GM12878 (cell line): ENCODE data around the gene SLIT2. TPM values are rescaled to one million over a fixed set of nuclear protein-coding genes. Genes with fewer than 3 reads are reported as not detected.

Source experiments
- ATAC-seq: fragments of 200-7000 bp; cut with Tn5 transposase; 3 replicates; pipeline ENCODE4 v1.9.1; 2020; ENCODE audit warnings: mild to moderate bottlenecking, moderate library complexity
- BruUV-seq: library from RNA; stranded (reverse); fragments of 400-500 nt; replicated peaks from 2 replicates; lab custom pipeline; 2021; lab: Mats Ljungman, UMichigan
- CTCF ChIA-PET: fragments of 300-600 bp; sonication (Branson Sonifier 250); formaldehyde crosslinking; extraction: SDS; loops from one replicate; lab custom pipeline; 2021; ENCODE audit warnings: inconsistent platforms; lab: Yijun Ruan, JAX
- POLR2A ChIA-PET: fragments of 350-600 bp; formaldehyde crosslinking; extraction: SDS; loops from one replicate; lab custom pipeline; 2021; ENCODE audit warnings: inconsistent platforms; lab: Charles Lee
- RAD21 ChIA-PET: fragments of 300-600 bp; sonication (Branson Sonifier 250); formaldehyde crosslinking; loops from one replicate; lab custom pipeline; 2023; ENCODE audit warnings: antibody characterized with exemption; ENCODE audit not compliant: unreplicated experiment; lab: Charles Lee
- SMC1A ChIA-PET: fragments of 300-600 bp; sonication (Branson Sonifier 250); formaldehyde crosslinking; loops from one replicate; lab custom pipeline; 2023; ENCODE audit not compliant: unreplicated experiment, uncharacterized antibody; lab: Charles Lee
- DNase-seq: peaks from one replicate; pipeline ENCODE4 v3.0.0-alpha.2; 2011; ENCODE audit warnings: low read depth, low spot score
- FAIRE-seq: peaks from 3 replicates; lab custom pipeline; 2011; peaks lifted over from hg19 to GRCh38; lab: Jason Lieb, UNC
- H2AFZ ChIP-seq: 2 replicates; pipeline ENCODE4 v1.6.0; 2011; ENCODE audit warnings: low read depth, low read length, control low read depth; ENCODE audit not compliant: control insufficient read depth
- H3K27ac ChIP-seq: 2 replicates; pipeline ENCODE4 v1.5.1; 2011; ENCODE audit warnings: control low read depth; ENCODE audit not compliant: control insufficient read depth, insufficient read depth
- H3K27me3 ChIP-seq, 2 experiments: replicated peaks in 1 of 2; 2 replicates each; pipeline versions ENCODE4 v1.6.0 to v1.6.1; 2011; ENCODE audit warnings: low read length in 1 of 2; ENCODE audit not compliant: control insufficient read depth in 2 of 2, insufficient read depth in 2 of 2
- H3K36me3 ChIP-seq, 2 experiments: 2 replicates each; pipeline ENCODE4 v1.5.1; 2011; ENCODE audit warnings: low read length in 1 of 2; ENCODE audit not compliant: control insufficient read depth in 2 of 2, insufficient read depth in 2 of 2
- H3K4me1 ChIP-seq: 2 replicates; pipeline ENCODE4 v1.6.1; 2011; ENCODE audit warnings: mild to moderate bottlenecking, low read length, moderate library complexity, mixed read lengths; ENCODE audit not compliant: control insufficient read depth, insufficient read depth
- H3K4me2 ChIP-seq: 2 replicates; pipeline ENCODE4 v1.6.0; 2011; ENCODE audit warnings: control low read depth; ENCODE audit not compliant: control insufficient read depth, insufficient read depth
- H3K4me3 ChIP-seq: fragments of 200-600 bp; sonication (generic); 2 replicates; pipeline ENCODE4 v1.5.1; 2016
- H3K79me2 ChIP-seq: 2 replicates; pipeline ENCODE4 v1.6.0; 2011; ENCODE audit warnings: low read length; ENCODE audit not compliant: control insufficient read depth, insufficient read depth
- H3K9ac ChIP-seq: 2 replicates; pipeline ENCODE4 v1.8.0; 2011; ENCODE audit warnings: low read length, control low read depth, mixed read lengths; ENCODE audit not compliant: control insufficient read depth, insufficient read depth
- H3K9me3 ChIP-seq: replicated peaks from 3 replicates; pipeline ENCODE4 v1.5.1; 2011; ENCODE audit warnings: mild to moderate bottlenecking, low read length; ENCODE audit not compliant: control insufficient read depth, insufficient read depth
- H4K20me1 ChIP-seq: 2 replicates; pipeline ENCODE4 v1.6.0; 2011; ENCODE audit not compliant: control insufficient read depth, insufficient read depth
- CHD4 ChIP-seq: fragments of 200-600 bp; sonication (generic); IDR thresholded peaks from 2 replicates; pipeline ENCODE4 v1.6.1; 2016; ENCODE audit warnings: mild to moderate bottlenecking
- NFYA ChIP-seq: IDR thresholded peaks from 2 replicates; pipeline ENCODE4 v1.6.1; 2011; ENCODE audit warnings: low read depth, mild to moderate bottlenecking, low read length, improper control_type of control experiment, borderline replicate concordance
- WGBS: methylation state at CpG from one replicate; pipeline ENCODE4 v1.1.6; 2016; ENCODE audit warnings: low lambda C conversion rate; ENCODE audit not compliant: insufficient replicate concordance, insufficient coverage; ENCODE audit errors: missing lambda C conversion rate; 5-methylcytosine and 5-hydroxymethylcytosine counted together
- in situ Hi-C: fragments of 300-500 bp; cut with MboI; formaldehyde crosslinking; loops from 9 replicates; pipeline ENCODE4 v1.14.3; 2018; ENCODE audit warnings: mixed read lengths
- intact Hi-C: fragments of 100-400 bp; cut with micrococcal nuclease; formaldehyde crosslinking; loops from one replicate; pipeline ENCODE4 v1.14.2; 2022; ENCODE audit not compliant: unreplicated experiment
- polyA plus RNA-seq, 11 experiments: library from polyadenylated mRNA; depleted of rRNA in 4 of 11; unstranded in 6 of 11; stranded (reverse) in 5 of 11; fragments of >200 nt; fragmentation: Nextera tagmentation in 4 of 11; fragmentation: Illumina TruSeq in 1 of 11; extraction: Ambion mirVana in 4 of 11; extraction: Trizol in 1 of 11; gene quantifications; 1 replicate in 1 of 11; 2 replicates in 10 of 11; pipeline versions ENCODE4 v1.2.1 to v1.2.3, GENCODE V29; 2011 to 2016; ENCODE audit warnings: inconsistent platforms in 2 of 11, missing spikeins in 2 of 11, low read depth in 1 of 11
- total RNA-seq, 4 experiments: library from RNA; depleted of rRNA in 3 of 4; stranded (reverse); fragments of >200 nt in 3 of 4; fragmentation: Illumina TruSeq in 1 of 4; extraction: Trizol in 1 of 4; gene quantifications; 2 replicates each; pipeline versions ENCODE4 v1.2.1 to v1.2.3, GENCODE V29; 2013 to 2021
- TF ChIP-seq, protein P1 (sequence below): IDR thresholded peaks from 2 replicates; pipeline ENCODE4 v1.6.1; 2012; ENCODE audit warnings: improper control_type of control experiment, low read depth, low read length; ENCODE audit not compliant: insufficient replicate concordance
- TF ChIP-seq, protein P2 (sequence below): IDR thresholded peaks from 2 replicates; pipeline ENCODE4 v1.6.1; 2012; ENCODE audit warnings: low read length, inconsistent platforms
- TF ChIP-seq, protein P3 (sequence below): IDR thresholded peaks from 2 replicates; pipeline ENCODE4 v1.6.1; 2011; ENCODE audit warnings: borderline replicate concordance, low read depth, mild to moderate bottlenecking, moderate library complexity, mixed read lengths, low read length; ENCODE audit not compliant: insufficient read depth; ENCODE audit errors: extremely low read length

SLIT2 gene
- total and polyA plus RNA-seq, 10 of the 15 experiments (the other 5 are each of a cell fraction or from before 2014, with no cell fraction given) = 0.01 to 0.05 TPM; not detected in 8

DNA sequence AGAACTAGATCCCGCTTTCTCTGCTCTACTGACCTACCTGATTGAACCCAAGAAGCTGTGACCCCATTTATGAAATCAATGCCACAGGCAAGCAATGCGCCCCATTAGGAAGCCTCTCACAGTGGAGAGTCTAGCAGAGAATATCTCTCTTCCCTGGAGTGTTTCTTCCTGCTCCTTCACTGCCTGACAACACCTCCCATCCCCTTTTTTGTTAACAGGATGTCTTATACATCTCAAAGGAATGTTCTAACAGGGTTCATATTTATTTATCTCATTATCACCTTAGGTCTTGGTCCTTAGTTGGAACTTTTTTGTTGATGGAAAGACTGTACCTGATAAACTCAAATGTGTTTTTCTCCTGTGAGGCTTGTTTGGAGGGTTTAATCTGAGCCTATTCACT, 35.5 kb downstream of the SLIT2 start:
- TF ChIP-seq NFYA (no peak), CHD4 (no peak)
- TF ChIP-seq, protein P1, sequence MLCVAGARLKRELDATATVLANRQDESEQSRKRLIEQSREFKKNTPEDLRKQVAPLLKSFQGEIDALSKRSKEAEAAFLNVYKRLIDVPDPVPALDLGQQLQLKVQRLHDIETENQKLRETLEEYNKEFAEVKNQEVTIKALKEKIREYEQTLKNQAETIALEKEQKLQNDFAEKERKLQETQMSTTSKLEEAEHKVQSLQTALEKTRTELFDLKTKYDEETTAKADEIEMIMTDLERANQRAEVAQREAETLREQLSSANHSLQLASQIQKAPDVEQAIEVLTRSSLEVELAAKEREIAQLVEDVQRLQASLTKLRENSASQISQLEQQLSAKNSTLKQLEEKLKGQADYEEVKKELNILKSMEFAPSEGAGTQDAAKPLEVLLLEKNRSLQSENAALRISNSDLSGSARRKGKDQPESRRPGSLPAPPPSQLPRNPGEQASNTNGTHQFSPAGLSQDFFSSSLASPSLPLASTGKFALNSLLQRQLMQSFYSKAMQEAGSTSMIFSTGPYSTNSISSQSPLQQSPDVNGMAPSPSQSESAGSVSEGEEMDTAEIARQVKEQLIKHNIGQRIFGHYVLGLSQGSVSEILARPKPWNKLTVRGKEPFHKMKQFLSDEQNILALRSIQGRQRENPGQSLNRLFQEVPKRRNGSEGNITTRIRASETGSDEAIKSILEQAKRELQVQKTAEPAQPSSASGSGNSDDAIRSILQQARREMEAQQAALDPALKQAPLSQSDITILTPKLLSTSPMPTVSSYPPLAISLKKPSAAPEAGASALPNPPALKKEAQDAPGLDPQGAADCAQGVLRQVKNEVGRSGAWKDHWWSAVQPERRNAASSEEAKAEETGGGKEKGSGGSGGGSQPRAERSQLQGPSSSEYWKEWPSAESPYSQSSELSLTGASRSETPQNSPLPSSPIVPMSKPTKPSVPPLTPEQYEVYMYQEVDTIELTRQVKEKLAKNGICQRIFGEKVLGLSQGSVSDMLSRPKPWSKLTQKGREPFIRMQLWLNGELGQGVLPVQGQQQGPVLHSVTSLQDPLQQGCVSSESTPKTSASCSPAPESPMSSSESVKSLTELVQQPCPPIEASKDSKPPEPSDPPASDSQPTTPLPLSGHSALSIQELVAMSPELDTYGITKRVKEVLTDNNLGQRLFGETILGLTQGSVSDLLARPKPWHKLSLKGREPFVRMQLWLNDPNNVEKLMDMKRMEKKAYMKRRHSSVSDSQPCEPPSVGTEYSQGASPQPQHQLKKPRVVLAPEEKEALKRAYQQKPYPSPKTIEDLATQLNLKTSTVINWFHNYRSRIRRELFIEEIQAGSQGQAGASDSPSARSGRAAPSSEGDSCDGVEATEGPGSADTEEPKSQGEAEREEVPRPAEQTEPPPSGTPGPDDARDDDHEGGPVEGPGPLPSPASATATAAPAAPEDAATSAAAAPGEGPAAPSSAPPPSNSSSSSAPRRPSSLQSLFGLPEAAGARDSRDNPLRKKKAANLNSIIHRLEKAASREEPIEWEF = no peak
- TF ChIP-seq, protein P2, sequence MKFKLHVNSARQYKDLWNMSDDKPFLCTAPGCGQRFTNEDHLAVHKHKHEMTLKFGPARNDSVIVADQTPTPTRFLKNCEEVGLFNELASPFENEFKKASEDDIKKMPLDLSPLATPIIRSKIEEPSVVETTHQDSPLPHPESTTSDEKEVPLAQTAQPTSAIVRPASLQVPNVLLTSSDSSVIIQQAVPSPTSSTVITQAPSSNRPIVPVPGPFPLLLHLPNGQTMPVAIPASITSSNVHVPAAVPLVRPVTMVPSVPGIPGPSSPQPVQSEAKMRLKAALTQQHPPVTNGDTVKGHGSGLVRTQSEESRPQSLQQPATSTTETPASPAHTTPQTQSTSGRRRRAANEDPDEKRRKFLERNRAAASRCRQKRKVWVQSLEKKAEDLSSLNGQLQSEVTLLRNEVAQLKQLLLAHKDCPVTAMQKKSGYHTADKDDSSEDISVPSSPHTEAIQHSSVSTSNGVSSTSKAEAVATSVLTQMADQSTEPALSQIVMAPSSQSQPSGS = no peak
- TF ChIP-seq, protein P3, sequence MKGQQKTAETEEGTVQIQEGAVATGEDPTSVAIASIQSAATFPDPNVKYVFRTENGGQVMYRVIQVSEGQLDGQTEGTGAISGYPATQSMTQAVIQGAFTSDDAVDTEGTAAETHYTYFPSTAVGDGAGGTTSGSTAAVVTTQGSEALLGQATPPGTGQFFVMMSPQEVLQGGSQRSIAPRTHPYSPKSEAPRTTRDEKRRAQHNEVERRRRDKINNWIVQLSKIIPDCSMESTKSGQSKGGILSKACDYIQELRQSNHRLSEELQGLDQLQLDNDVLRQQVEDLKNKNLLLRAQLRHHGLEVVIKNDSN = no peak
- TF ChIP-seq, all 136 proteins: peak for 0
- in situ Hi-C loops = no loop called here
- FAIRE-seq (no peak), DNase-seq (no peak), ATAC-seq (no peak)
- H3K9ac ChIP-seq = no peak overlapping the region
- 23% methylated on average over 2 of the region's 2 CpGs for WGBS
- no peak overlapping the region for H3K27ac ChIP-seq
- no peaks in the 10 kb centered on the region for H3K79me2 ChIP-seq
- no TSS peak for BruUV-seq
- no peak overlapping the region for H2AFZ ChIP-seq
- H3K36me3 ChIP-seq = no peaks in the 10 kb centered on the region
- SMC1A ChIA-PET = no interaction called here
- no peaks in the 10 kb centered on the region for H4K20me1 ChIP-seq
- no peak overlapping the region for H3K4me3 ChIP-seq
- H3K4me2 ChIP-seq = no peak overlapping the region
- no peaks in the 10 kb centered on the region for H3K4me1 ChIP-seq
- intact Hi-C loops = no loop called here
- CTCF ChIA-PET = no interaction called here
- RAD21 ChIA-PET = no interaction called here
- POLR2A ChIA-PET = no interaction called here
- H3K27me3 ChIP-seq = no peaks in the 10 kb centered on the region
- no peaks in the 10 kb centered on the region for H3K9me3 ChIP-seq
